Stimulated activated CD8-positive, alpha-beta memory T cell treated with anti-CD3 and anti-CD28 coated beads, Interleukin-15, amount 100 ng/mL, for 24 hours (primary cell): Measurements from ENCODE around the gene CHMP5.

Experiments
- DNase-seq: peaks from one replicate; pipeline ENCODE4 v3.0.0-alpha.2; 2020; ENCODE audit warnings: low read depth

The CHMP5 gene

GRCh38 chr9:33318225-33318624, 53.4 kb downstream of the CHMP5 start:
- no peak for DNase-seq

- DNase-seq = no peak
Measured at GRCh38 chr9:33318781-33319180, 53.9 kb downstream of the CHMP5 start.

GRCh38 chr9:33320230-33320567, 55.4 kb downstream of the CHMP5 start:
- no peak for DNase-seq

GRCh38 chr9:33320568-33321261, 55.9 kb downstream of the CHMP5 start:
- no peak for DNase-seq

GRCh38 chr9:33329117-33329563, 64.3 kb downstream of the CHMP5 start:
- DNase-seq = no peak

- DNase-seq = no peak
Measured at GRCh38 chr9:33329979-33330378, 65.1 kb downstream of the CHMP5 start.

- DNase-seq = no peak
Measured at GRCh38 chr9:33331377-33331891, 66.6 kb downstream of the CHMP5 start.
